Medulla oblongata (tissue), 1 donor: ENCODE results near the gene POTEM.
"Not testable (repeated sequence)": the region's sequence is repeated elsewhere in the genome, so short reads cannot be mapped to it uniquely, and the experiment has no call there.

Experiments used
- DNase-seq: peaks from one replicate; pipeline ENCODE4 v3.0.0-alpha.2; 2015; ENCODE audit errors: extremely low spot score

The POTEM gene

DNA sequence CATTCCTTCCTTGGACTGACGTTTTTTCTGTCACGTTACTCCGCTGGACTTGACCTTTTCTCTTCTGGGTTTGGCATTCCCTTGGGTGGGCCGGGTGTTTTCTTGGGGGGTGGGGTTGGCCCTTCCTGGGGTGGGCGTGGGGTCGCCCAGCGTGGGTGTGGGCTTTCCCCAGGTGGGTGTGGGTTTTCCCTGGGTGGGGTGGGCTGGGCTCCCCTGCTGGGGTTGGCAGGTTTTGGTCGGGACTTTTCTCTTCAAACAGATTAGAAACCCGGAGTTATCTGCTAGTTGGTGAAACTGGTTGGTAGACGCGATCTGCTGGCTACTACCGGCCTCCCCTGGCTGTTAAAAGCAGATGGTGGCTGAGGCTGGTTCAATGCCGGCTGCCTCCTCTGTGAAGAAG, at the start of gene POTEM:
Gene POTEM, plus strand, starts transcription at position 301 of the 400 bp plus-strand sequence. Its CDS starts 52 bp downstream, at position 353.
- not testable (repeated sequence) for DNase-seq

GRCh38 chr14:18918345-18918744, 48.9 kb upstream of the POTEM start:
- DNase-seq, result not testable (repeated sequence)

DNA sequence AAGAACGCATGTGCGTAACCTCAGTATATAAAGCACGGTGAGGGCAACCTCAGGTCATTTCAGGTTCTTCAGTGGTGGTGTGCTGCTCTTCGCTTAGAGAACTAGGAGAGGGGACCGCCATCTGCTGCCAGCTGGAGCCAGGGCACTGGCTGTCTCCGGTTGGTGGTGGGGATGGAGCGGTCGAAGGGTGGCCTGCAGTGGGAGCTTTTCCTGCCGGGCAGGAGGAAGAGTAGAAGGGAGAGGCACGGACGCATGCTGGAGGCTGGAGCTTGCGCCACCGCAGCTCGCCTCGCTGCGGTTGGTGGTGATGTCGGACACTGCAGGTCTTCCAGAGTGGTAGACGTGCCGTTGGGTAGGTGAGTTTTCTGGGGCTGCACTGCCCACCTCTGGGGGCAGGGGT, 47.2 kb upstream of the POTEM start:
- not testable (repeated sequence) for DNase-seq

- DNase-seq, result not testable (repeated sequence)
Measured at GRCh38 chr14:18921055-18921701, 46.1 kb upstream of the POTEM start.

GRCh38 chr14:18936848-18937247, 30.4 kb upstream of the POTEM start:
- DNase-seq, result not testable (repeated sequence)

DNA sequence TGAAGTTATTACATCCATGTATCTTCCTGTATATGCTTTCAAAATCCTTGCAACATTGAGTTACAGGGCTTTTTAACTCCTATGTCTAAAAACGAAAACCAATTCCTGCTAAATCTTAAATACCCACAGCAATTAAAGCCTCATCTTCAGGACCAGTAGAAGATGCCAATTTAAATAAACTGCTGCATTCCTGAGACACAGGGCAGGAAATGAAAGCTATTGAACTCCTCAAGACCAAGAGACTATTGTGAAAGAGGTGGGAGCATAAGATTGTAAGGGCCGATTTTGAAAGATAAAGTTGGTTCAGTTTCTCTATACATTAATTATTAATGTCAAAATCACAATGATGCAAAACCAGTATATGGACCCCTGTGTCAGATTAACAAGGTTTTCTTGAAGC, 28.5 kb upstream of the POTEM start:
- DNase-seq, result not testable (repeated sequence)

DNA sequence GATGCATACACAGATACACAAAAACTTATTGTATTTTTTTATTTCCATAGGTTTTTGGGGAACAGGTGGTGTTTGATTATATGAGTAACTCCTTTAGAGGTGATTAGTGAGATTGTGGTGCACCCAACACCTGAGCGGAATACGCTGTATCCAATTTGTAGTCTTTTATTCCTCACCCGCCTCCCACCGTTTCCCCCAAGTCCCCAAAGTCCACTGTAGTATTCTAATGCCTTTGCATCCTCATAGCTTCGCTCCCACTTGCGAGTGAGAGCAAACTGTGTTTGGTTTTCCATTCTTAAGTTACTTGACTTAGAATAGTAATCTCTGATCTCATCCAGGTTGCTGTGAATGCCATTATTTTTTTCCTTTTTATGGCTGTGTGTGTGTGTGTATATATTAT, 17.3 kb upstream of the POTEM start:
- not testable (repeated sequence) for DNase-seq

GRCh38 chr14:18953085-18953484, 14.1 kb upstream of the POTEM start:
- DNase-seq, result not testable (repeated sequence)

DNA sequence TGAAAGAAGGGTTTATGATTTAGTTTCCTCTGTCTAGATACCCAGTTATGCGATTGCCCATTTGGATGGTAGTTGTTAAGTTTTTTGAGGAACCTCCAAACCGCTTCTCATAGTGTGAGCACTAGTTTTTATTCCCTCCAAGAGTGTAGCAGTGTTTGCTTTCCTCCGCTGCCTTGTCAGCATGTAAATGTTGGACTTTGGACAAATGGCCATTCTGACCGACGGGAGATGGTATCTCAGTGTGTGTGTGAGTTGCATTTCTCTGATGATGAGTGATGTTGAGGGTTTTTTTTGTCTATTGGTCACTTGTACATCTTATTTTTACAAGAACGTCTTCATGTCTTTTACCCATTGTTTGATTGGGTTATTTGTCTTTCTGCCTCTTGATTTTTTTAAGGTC, 11.4 kb upstream of the POTEM start:
- not testable (repeated sequence) for DNase-seq

- not testable (repeated sequence) for DNase-seq
Measured at GRCh38 chr14:18961576-18961975, 5.7 kb upstream of the POTEM start.

GRCh38 chr14:18962143-18962542, 5.1 kb upstream of the POTEM start:
- DNase-seq, result not testable (repeated sequence)

DNA sequence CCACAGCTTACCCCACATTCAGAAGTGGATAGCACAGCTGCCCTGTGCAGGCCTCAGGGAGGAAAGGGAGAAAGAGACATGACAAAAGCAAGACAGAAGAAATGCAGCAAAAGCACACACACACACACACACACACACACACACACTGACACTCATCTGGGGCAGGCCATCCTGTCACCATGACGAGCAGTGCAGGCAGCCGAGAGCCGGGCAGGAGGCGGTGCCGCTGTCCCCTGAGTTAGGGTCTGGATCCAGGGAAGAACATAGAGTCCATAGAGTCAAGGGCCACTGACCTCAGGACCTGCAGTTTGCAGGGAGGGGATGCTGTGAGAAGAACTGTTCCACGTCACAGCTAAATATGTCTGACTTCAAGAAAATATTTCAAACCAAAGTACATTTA, 4.0 kb upstream of the POTEM start:
- DNase-seq, result not testable (repeated sequence)

GRCh38 chr14:18964878-18965277, 2.4 kb upstream of the POTEM start:
- DNase-seq, result not testable (repeated sequence)

DNA sequence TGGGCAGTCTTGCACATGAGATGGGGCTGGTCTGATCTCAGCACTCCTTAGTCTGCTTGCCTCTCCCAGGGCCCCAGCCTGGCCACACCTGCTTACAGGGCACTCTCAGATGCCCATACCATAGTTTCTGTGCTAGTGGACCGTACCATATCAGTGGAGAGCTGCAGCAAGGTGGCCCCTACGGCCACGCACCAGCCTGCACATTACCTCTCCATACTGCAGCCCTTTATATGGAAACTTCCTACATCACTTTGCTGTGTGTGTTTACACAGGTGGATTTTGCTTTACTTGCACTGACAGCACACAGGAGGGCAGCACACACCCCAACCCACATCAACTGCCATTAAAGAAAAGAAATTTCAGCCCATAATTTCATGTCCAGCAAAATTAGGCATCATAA, 35.3 kb downstream of the POTEM start:
- not testable (repeated sequence) for DNase-seq

DNA sequence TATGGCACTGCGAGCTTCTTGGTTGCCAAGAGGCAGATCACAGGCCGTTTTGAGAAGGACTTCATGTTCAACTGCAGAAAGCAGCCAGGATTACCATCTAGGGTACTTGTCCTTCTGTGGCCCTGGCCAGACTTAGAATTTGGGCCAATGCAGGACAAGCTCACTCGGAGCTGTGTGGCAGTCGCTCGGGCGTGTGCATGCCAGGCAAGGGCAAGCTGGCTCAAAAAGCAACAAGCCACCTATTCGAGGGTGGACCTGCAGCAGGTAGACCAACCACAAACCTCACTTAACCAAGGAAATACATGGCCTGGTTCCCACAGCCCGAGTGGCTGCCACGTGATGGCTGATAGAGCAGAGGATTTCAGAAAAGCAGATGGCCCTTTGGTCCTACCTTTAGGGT, 39.3 kb downstream of the POTEM start:
- not testable (repeated sequence) for DNase-seq

- not testable (repeated sequence) for DNase-seq
Measured at GRCh38 chr14:19007678-19008077, 40.4 kb downstream of the POTEM start.

GRCh38 chr14:19011029-19011428, 43.8 kb downstream of the POTEM start:
- DNase-seq, result not testable (repeated sequence)

DNA sequence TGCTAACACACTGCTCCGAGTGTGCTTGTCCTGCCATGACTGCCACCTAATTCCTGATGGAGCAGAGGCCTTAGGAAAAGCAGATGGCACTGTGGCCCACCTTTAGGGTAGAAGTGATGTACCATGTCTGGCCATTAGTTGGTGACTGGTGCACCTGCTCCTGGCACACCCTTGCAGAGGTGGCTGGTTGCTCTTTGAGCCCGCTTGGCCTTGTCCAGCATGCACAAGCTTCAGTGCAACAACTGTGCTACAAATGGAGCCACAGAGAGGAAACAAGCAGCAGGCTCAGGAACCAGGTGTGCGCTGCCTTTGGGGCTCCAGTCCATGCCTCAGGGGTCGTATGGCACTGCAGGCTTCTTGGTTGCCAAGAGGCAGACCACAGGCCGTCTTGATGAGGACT, 44.5 kb downstream of the POTEM start:
- not testable (repeated sequence) for DNase-seq

DNA sequence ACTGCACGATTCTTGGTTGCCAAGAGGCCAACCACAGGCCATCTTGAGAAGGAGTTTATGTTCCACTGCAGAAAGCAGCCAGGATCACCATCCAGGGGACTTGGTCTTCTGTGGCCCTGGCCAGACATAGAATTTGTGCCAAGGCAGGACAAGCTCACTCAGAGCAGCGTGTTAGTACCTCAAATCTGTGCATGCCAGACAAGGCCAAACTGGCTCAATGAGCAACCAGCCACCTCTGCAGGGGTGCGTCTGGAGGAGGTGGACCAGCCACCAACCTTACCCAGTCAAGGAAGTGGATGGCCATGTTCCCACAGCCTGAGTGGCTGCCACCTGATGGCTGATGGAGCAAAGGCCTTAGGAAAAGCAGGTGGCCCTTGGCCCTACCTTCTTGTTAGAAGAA, 48.0 kb downstream of the POTEM start:
- not testable (repeated sequence) for DNase-seq

DNA sequence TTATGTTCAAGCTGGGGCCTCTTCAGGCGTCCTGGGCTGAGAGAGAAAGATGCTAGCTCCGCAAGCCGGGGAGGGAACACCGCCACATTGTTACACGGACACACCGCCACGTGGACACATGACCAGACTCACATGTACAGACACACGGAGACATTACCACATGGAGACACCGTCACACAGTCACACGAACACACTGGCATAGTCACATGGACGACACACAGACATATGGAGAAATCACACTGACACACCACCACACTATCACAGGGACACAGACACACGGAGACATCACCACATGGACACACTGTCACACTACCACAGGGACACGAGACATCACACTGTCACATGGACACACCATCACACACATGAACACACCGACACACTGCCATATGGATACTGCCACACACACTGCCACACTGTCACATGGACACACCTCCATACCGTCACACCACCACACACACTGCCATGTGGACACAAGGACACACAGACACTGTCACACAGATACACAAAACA, 57.9 kb downstream of the POTEM start:
- not testable (repeated sequence) for DNase-seq

DNA sequence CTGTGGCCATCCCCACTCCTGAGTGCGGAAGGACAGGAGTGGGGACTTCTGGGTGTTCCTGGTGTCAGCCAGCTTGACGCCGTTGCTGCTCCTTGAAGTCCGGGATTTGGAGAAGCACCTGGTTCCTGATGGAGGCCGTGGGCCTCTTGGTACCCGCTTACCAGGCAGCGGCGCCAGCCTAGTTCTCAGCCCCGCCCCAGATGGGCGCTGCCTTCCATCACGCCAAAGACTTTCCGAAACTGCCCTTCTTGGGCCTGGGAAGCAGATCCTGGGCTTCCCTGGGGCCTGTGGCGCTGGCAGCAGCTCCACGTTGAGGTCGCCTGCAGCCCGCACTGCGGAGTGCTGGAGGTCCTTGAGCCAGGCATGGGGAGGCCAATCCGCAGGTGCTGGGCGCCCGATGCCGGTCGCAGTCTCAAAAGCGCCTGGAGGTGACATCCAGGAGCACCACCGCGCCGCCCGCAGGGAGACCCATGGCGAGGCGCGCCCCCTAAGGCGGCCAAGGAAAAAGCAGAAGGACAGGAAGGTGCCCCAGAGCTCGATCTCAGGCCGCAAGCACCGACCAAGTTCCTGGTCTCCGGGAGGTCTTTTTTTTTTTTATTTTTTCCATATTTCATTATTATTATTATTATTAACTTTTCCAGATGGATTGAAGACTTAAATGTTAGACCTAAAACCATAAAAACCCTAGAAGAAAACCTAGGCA, 59.6 kb downstream of the POTEM start:
- DNase-seq, result not testable (repeated sequence)

DNA sequence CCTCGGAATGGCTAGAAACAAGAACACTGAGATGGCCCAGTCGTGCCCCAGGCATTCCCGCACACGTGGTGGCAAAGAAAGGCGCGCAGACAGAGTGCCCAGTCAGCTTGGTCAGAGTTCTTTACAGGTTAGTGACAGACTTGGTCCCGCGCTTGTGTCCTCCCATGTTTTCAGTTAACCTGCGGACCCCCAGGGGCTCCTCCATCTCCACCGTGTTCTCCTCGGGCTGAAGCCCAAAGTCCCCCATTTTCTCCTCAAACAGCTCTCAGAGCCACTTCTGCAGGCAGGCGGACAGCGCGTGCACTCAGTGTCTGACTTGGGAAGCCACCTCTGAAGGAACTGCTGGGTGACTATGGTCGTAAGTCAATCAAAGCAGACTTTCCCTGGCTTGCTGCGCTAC, 60.7 kb downstream of the POTEM start:
- not testable (repeated sequence) for DNase-seq

GRCh38 chr14:19036811-19037382, 69.7 kb downstream of the POTEM start:
- not testable (repeated sequence) for DNase-seq
